NCI-H146 treated with DMSO at 0.1 percent for 48 hours (cell line): ENCODE data around the gene HABP2.
A peak's percentile ranks its signal among the peaks of the same experiment; 100 is the strongest.

Source experiments
- DNase-seq: peaks from one replicate; lab custom pipeline; 2025; ENCODE audit not compliant: unreplicated experiment; lab: John Stamatoyannopoulos, UW

Gene HABP2

DNA sequence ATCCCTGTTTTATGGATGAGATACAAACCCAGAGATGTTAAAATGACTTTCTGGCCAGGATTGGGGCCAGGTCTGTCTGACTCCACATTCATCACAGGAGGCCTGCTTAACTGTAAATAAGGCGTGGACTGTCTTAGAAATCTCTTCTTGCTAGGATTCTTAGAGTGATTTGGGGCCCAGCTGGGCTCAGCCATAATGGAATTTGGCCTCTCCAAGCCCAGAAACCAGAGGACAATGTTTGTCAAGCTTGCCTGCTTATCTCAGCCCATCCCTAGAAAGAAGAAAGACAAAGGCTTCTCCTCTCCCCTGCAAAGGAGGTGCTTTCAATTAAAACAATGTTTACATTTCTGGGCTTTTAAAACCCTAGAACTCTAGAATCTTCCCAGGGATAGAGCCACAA lies 2.9 kb downstream of the HABP2 start:
- no peak for DNase-seq

DNA sequence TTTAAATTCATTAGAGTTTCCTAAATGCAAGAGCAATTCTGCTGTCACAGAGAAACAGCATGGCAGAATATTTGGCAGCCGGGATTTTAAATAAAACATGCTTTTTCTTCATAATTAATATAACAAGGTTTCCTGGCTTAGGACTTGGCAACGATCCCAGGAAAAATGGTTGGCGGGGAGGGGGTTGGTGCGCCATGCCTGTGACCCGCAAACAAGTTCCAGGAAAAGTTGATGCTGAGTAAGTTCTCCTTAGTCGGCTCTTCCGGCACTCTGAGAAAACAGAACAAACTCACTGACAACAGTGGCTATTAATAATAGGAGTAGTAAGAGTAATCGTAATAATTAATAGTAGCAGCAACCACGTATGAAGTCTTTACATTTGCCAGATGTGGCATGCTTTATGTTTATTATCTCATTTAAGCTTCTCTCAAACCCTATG lies 4.6 kb downstream of the HABP2 start:
- DNase-seq, result no peak

DNA sequence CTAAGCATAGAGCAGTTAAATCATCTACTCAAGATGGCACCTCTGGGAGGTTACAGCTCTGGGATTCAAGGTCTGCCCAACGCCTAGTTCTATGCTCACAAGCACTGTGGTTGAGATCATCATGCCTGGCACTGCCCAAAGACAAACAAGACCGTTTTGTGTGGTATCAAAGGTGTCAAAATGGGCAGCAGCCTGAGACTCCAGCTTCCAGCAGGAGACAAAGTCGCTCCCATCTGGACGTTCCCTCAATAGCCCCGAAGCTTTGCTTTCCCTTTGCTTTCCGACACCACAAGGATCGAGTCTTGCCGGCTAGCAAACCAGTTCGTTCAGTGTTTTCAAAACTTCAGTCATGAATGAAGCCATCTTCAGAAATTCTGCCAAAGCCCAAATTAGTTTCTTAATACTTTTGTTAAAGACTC lies 5.1 kb downstream of the HABP2 start:
- DNase-seq, result no peak

DNA sequence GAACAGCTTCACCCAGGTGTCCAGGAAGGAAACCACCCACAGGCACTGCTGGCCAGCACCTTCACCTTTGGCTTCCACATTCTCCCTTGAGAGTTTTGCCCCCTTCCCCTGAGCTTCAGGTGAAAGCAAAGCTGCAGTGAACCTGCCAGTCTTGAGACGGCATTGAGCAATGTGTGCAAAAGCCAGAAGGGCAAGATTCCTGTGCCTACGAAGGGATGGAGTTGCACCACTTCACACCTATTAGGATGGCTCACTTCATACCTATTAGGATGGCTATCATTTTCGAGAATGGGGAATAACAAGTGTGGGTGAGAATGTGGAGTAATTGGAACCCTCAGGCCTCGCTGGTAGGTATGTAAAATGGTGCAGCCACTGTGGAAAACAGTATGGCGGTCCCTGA lies 7.2 kb downstream of the HABP2 start:
- no peak for DNase-seq

DNA sequence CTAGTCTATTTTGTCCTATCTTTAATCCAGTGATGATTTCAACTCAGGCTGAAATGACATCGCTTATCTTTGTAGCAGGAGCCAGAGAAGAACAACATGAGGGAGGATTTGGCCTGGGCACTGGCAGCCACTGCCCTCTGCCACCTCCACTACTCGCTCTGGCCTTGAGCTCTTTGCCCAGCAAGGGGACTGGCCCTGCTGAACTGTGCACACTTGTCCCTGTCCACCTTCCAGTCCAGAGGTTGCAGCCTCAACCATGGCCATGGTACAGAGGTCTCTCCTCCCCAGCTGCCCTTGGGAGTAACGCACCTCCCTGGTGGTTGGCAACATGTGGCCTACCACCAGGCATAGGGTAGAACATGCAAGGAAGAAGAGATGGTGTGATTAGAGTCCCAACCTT lies 8.4 kb downstream of the HABP2 start:
- DNase-seq, result no peak

DNA sequence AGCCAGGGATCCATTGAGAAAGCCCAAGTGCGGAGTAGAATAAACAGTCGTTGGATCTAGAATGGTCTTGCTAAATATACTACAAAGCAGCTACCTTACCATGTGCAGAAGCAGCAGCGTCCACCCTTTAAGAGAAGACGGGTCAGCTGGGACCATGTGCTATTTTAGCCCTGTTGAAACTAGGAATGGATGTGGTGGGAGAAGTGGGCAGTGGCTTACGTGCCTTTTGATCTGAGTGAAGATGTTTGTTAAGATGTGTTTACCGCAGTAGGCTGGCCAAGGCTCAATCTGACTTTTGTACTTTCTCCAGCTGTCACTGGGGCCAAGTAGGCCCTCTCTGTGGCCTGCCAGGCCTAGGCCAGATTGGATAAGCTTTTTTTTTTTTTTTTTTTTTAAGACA lies 9.2 kb downstream of the HABP2 start:
- DNase-seq, result no peak

DNA sequence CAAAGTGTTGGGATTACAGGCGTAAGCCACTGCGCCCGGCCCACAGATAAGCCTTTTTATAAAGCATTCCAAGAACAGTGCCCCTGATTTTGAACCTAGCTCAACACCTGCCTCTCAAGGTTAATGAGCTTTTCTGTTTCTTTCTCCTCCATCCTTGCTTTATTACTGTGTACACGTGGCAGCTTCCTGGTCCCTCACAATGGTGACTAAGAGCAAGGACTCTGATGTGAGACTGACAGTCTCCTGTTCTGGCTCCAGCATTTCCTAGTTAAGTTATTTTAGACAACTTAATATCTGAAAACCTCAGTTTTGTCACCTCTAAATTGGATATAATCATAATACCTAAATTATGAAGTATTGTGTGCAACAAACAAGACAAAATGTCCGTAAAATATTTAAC lies 9.9 kb downstream of the HABP2 start:
- peak; percentile 19 for DNase-seq

DNA sequence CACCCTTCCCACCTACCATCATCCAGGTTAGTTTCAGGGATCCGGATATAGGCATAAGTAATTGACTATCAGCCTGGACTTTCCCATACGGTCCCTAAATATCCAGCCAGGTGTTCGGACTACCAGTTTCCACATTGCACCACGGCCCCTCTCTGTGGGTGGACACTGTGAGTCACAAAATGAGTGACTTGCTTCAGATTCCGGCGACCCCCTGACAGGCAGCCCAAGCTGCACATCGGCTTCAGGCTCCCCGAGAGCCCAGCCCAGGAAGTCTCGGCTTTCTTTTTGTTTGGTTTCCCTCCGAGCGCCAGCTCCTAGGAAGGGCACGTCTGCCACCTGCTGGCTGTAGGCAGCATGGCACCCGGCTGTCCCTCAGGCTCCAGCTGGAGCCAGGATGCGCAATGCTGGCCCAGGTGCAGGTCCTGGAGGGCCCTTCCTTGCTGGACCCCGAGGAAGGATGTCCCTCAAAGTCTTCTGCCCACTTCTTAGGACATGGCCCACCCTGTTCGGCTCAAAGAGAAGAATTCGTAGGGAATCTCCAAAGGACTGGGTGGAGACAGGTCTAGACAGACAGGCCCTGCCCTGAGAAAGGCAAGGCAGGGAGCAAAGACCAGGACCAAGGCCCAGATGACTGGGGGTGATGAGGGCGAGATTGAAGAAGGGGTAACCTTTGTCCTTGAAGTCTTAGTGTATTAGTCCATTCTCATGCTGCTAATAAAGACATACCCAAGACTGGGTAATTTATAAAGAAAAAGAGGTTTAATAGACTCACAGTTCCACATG lies 10.6 kb downstream of the HABP2 start:
- DNase-seq, result peak; percentile 74

DNA sequence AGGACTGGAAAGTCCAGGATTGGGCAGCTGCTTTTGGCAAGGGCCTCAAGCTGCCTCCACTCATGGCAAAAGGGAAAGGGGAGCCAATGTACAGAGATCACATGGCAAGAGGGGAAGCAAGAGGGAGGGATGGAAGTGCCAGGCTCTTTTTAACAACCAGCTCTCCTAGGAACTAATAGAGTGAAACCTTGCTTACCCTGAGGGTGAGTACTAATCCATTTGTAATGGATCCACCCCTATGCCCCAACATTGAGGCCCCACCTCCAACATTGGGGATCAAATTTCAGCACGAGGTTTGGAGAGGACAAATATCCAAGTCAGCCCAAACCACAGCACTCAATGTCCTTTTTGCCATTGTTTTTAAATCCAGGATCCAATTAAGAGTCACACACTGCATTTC lies 12.5 kb downstream of the HABP2 start:
- peak; percentile 28 for DNase-seq

DNA sequence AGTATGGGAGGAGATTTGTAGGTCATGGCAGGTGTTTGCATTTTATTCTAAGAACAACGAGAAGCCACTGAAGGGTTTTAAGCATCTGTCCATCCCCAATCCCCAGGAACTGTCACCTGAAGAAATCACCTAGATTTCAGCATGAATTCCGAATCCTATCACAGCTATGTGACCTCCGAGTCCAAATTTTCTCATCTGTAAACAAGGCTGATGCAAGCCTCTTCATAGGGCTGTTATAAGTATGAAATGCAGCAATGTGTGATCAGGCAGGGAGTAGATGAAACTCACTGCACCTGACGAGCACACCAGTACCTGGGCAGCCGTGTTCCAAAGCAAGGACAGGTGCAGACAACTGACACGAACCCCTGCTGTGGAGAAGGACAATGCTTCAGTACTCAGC lies 14.0 kb downstream of the HABP2 start:
- DNase-seq, result peak; percentile 97

DNA sequence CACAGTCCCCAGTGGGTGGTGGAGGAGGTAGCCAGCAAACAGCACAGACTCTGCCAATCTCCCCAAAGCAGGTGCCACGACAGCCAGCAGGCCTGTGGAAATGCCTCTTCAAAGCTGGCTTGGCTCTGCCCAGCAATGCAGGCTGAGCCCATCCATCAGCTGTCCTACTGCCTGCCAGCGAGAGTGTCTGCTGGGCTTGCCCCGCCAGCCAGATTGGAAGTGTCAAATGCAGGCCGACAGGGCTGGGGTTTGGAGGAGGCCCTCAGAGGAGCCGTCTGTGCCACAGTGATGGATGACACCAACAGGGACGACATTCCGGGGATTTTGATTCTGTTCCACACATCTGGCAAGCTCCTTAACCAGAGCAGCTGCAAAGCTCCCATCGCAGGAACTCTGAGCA lies 16.7 kb downstream of the HABP2 start:
- DNase-seq, result no peak

DNA sequence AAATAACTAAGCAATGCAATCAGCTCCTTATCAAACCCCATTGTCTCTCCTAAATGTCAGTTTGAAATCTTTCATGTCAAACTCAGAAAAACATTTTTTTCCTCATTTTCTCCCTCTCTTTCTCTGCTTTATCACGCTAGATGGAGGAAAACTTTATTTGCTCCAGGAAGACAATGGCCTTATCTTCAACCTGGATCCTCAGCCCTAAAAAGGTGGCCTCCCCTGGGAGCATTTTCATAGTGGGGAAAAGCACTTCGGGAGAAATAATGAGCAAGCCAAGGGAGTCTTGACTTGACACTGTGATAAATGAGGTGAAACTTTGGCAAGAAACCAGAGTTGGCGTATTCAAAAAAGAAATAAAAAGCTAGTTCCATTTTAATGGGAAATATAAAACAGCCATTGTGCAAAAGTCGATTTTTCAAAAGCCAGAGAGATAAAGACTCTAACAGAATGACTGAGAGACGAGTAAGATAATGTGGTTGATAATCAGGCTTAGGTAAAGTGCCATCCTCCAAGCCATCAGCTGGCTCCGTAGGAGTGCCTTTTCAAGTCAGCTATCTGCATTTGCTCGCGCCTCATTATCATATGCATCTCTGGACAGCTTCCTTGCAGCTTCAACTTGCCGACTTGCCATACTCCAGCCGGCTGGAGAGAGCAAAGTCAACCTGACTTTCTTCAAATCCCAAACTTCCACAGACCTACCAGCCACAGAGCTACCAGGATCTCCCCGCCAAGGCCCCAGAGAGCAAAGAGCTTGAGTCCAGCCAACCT lies 19.9 kb downstream of the HABP2 start:
- no peak for DNase-seq

DNA sequence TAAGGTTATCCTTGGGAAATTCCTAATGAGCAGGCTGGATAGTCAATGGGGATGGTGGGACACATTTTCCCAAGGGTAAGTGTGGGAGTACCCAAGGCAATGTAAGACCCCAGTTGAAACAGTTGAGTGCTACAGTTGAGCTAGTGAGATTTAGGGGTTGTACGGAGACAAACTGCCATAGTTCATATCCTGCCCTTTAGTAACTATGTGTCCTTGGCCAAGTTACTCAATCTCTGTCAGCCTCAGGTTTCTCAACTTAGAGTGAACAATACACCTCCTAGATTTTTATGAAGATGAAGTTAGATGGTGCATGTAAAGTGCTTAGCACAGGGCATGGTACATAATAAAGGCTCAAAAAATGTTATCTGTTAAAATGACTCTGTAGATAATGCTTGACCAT lies 20.5 kb downstream of the HABP2 start:
- DNase-seq, result no peak

DNA sequence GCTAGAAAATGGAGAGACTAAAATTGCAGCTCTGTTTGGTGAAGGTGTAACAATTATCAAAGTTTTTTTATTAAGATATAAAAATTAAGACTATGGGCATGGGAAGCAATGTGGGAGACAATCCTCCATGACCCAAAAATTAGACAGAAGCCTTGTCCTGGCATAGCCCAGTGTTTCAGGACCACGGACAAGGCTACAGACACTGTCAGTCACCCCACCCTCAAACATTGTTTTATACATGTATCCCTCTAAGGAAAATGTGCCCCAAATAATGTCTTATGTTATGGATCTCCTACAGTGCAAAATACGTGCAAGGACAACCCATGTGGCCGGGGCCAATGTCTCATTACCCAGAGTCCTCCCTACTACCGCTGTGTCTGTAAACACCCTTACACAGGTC lies 24.0 kb downstream of the HABP2 start:
- no peak for DNase-seq

DNA sequence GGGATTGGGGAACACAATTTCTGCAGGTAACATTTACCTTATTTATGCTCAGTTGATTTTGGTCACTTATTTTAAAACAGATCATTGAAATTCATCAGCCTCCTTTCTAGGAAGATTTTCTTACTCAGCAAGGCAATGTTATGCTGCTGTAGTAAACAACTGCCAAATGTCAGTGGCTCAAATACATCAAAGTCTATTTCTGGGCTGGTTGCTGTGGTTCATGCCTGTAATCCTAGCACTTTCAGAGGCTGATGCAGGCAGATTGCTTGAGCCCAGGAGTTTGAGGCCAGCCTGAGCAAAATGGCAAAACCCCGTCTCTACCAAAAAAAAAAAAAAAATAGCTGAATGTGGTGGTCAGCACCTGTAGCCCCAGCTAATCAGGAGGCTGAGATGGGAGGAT lies 25.9 kb downstream of the HABP2 start:
- no peak for DNase-seq

DNA sequence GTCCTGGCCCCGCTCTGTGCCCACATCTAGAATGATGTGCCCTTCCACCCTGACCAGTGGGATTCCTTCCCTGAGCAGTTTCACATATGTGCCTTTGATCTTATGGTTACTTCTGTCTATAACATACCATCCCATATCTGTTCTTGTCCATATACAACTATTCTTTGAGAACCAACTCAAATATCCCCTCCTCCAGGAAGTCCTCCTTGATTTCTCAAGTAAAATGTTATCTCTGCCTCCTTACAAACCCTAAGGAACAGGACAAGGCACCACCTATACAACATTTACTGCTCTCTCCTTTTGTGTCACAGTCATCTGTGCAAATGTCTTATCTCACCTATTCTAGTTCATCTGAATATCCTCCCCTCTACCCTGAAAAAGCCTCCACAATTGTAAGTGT lies 28.2 kb downstream of the HABP2 start:
- DNase-seq, result no peak

DNA sequence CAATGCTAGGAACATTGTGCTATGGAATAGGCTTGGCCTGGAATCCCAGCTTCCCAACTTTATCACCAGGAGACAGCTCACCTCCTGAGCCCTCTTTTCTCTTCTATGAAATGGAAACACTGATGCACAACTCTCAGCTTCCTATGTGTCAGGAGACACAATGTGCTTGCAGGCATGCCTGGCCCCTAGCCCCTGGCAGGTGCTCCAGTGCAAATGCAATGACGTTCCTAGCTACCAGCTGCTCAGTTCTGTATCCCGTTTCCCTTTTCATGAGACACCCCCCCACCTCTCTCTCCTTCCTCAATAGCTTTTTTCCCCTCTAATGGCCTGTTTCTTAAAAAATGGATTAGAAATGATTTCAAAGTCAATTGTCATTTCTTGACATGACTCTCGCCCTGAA lies 30.7 kb downstream of the HABP2 start:
- DNase-seq, result no peak

DNA sequence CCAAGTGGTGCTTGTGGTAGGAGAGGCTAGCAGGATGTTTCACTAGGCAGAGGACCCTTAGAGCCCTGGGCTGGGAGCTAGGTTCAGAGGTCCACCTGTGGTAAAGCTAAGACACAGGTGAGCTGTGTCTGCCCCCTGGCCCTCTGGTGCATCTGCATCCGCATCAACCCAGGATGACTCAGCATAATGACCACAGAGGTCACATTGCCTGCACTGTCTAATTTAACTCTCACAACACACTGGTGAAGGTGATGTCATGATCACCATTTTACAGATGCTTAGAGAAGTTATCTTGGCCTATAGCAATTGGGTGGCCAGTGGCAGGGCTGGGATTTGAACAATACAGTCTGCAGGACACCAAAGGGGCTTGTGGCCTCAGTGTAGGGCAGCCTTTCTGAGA lies 33.1 kb downstream of the HABP2 start:
- DNase-seq, result no peak

DNA sequence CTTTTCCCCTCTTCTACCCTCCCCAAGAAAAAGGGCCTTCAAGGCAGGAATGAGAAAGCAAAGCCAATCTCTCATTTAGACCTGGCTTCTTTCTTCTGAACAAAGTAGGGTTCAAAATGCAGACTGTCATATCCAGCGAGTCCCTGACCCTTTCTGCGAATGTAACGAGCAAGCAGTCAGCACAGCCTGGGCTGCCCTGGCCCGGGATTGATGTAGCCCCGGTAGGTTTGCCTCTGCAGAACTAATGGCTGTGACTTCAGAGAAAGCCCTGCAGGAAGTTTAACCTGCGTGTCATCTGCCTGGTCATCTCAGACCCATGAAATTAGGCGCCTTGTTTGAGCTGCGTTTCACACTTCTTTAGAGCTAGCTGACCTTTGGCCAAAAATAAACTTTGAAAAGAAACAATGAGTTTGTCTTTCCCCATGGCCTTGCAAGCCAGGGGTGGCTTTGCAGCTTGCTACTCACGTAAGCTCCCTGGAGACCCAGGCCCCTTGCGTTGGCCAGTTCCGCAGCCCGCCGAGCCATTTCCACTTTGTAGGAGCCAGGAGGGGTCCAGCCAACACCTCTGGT lies 36.4 kb downstream of the HABP2 start:
- no peak for DNase-seq

DNA sequence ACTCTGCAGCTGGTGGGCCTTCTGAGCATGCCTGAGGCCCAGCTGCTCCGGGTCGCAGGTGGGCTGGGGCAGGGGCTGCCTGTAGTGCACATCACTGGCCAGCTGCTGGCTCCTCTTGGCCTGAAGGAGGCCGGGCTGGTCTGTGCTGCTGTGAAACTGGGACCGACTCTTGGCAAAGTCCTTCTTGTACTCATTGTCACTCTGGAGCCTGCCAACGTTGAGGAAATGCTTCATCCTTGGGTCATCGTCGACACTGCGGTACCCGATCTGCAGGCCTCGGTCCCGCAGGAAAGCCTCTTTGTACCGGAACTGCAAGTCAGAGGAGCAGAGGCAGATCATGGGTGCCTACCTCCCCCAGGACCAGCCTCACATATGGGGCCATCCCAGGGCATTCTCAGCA lies 37.7 kb downstream of the HABP2 start:
- no peak for DNase-seq

DNA sequence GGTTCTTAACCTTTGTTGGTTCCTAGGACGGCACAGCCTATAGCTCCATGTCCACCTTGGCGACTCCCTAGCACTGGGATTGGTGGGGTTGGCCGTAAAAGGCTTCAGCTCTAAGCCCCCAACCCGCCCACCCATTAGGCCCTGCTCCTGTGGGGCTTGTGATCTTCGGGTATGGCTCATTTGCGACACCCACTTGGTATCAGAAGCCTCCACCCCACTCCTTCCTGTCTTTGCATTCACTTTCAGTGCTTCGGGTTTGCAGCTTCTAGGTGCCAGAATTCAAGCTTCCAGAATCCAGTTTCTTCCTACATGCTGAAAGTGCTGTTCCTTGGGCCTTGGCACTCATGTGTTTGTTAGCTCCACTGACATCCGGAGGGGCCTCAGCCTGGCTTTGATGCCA lies 39.5 kb downstream of the HABP2 start:
- no peak for DNase-seq

DNA sequence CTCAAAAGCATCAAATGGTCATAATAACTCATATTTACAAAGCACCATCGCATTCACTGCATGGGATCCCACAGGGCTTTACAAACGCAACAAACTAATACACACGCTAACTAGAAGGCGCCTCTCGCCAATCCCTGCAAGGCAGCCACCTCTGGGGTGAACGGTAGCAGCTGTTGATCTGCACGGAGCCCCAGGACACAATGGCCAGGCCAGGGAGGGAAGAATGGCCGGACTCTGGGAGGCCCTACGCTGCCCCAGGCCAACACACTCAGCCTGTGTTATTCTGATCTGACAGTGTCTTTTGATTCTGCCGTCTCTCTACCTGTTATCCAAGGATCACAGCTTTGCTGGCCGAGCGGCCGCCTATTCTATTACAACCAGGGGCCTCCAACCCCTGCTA lies 41.8 kb downstream of the HABP2 start:
- DNase-seq, result peak; percentile 4
